HTERT RPE-1 (cell line): ENCODE data around the gene ANAPC15.
"Not testable (repeated sequence)": the region's sequence is repeated elsewhere in the genome, so short reads cannot be mapped to it uniquely, and the experiment has no call there.

Experiments used
- in situ Hi-C: fragments of 300-500 bp; cut with MboI; formaldehyde crosslinking; loops from 4 replicates; pipeline ENCODE4 v1.14.3; 2020; ENCODE audit warnings: low sequenced_read_pairs

ANAPC15 gene

GRCh38 chr11:72112143-72112977 lies at the start of gene ANAPC15:
TSS of gene ANAPC15 (minus strand) at chr11:72112695. CDS start at chr11:72111276, 1,419 bp downstream.
- in situ Hi-C loops = no loop called here

- in situ Hi-C loops = no loop called here
Measured at GRCh38 chr11:72160319-72160718, 47.8 kb upstream of the ANAPC15 start.

GRCh38 chr11:72157131-72157530 lies 44.6 kb upstream of the ANAPC15 start:
- in situ Hi-C loops = no loop called here

GRCh38 chr11:72155751-72156150 lies 43.3 kb upstream of the ANAPC15 start:
- in situ Hi-C loops = no loop called here

GRCh38 chr11:72154816-72155215 lies 42.3 kb upstream of the ANAPC15 start:
- in situ Hi-C loops = no loop called here

GRCh38 chr11:72153874-72154273 lies 41.4 kb upstream of the ANAPC15 start:
- in situ Hi-C loops = not testable (repeated sequence)

- in situ Hi-C loops = no loop called here
Measured at GRCh38 chr11:72150882-72151281, 38.4 kb upstream of the ANAPC15 start.

GRCh38 chr11:72146625-72147024 lies 34.1 kb upstream of the ANAPC15 start:
- in situ Hi-C loops = no loop called here

- in situ Hi-C loops = no loop called here
Measured at GRCh38 chr11:72144807-72145565, 32.5 kb upstream of the ANAPC15 start.

- in situ Hi-C loops = not testable (repeated sequence)
Measured at GRCh38 chr11:72142543-72142942, 30.0 kb upstream of the ANAPC15 start.

- in situ Hi-C loops = not testable (repeated sequence)
Measured at GRCh38 chr11:72142086-72142485, 29.6 kb upstream of the ANAPC15 start.

- in situ Hi-C loops = no loop called here
Measured at GRCh38 chr11:72141066-72141465, 28.6 kb upstream of the ANAPC15 start.

GRCh38 chr11:72140661-72141060 lies 28.2 kb upstream of the ANAPC15 start:
- in situ Hi-C loops = no loop called here

GRCh38 chr11:72139500-72139899 lies 27.0 kb upstream of the ANAPC15 start:
- in situ Hi-C loops = no loop called here

GRCh38 chr11:72138821-72139390 lies 26.4 kb upstream of the ANAPC15 start:
- in situ Hi-C loops = no loop called here

GRCh38 chr11:72136684-72137262 lies 24.3 kb upstream of the ANAPC15 start:
- in situ Hi-C loops = no loop called here

GRCh38 chr11:72135891-72136683 lies 23.6 kb upstream of the ANAPC15 start:
- in situ Hi-C loops = no loop called here

GRCh38 chr11:72135473-72135872 lies 23.0 kb upstream of the ANAPC15 start, which contains the start of gene FOLR3:
TSS of gene FOLR3 (plus strand) at chr11:72135725. CDS start at chr11:72135953, 228 bp downstream.
- in situ Hi-C loops = not testable (repeated sequence)

- in situ Hi-C loops = no loop called here
Measured at GRCh38 chr11:72132646-72133045, 20.2 kb upstream of the ANAPC15 start.

GRCh38 chr11:72129381-72129780 lies 16.9 kb upstream of the ANAPC15 start:
- in situ Hi-C loops = no loop called here
